Heart right ventricle (tissue), 16 donors: ENCODE results near the gene SLC6A9. TPM values are rescaled to one million over a fixed set of nuclear protein-coding genes. Genes with fewer than 3 reads are reported as not detected.

Experiments
- ATAC-seq, 8 donors: fragments of 200-7000 bp; cut with Tn5 transposase; one replicate each; pipeline ENCODE4 v1.9.1; 2020; ENCODE audit warnings: mild to moderate bottlenecking in 8 of 8, moderate library complexity in 8 of 8, moderate number of reproducible peaks in 1 of 8
- DNase-seq, 2 donors: peaks; one replicate each; pipeline ENCODE4 v3.0.0-alpha.2; 2020
- H3K27ac ChIP-seq, 10 donors: fragments of 200-600 bp; sonication (generic) in 2 of 10; one replicate each; pipeline versions ENCODE4 v1.5.0 to v1.8.0; 2020 to 2022; ENCODE audit warnings: mild to moderate bottlenecking in 3 of 10
- H3K27me3 ChIP-seq, 7 donors: fragments of 200-600 bp; one replicate each; pipeline ENCODE4 v1.8.0; 2021 to 2022; ENCODE audit warnings: mild to moderate bottlenecking in 2 of 7
- H3K36me3 ChIP-seq, 9 donors: fragments of 200-600 bp; sonication (generic) in 1 of 9; one replicate each; pipeline versions ENCODE4 v1.5.0 to v1.8.0; 2020 to 2022; ENCODE audit warnings: mild to moderate bottlenecking in 2 of 9
- H3K4me1 ChIP-seq, 9 donors: fragments of 200-600 bp; sonication (generic) in 1 of 9; one replicate each; pipeline versions ENCODE4 v1.5.0 to v1.8.0; 2020 to 2022; ENCODE audit warnings: mild to moderate bottlenecking in 4 of 9
- H3K4me3 ChIP-seq, 10 donors: fragments of 200-600 bp; sonication (generic) in 2 of 10; one replicate each; pipeline versions ENCODE4 v1.5.0 to v1.8.0; 2020 to 2022; ENCODE audit warnings: mild to moderate bottlenecking in 7 of 10, moderate library complexity in 2 of 10
- H3K9me3 ChIP-seq, 11 donors: fragments of 200-600 bp in 10 of 11; sonication (generic) in 2 of 11; one replicate each; pipeline versions ENCODE4 v1.5.0 to v1.8.0; 2013 to 2022; ENCODE audit warnings: mild to moderate bottlenecking in 2 of 11, control low read depth in 1 of 11, moderate library complexity in 1 of 11
- WGBS, 2 donors: extraction: QIAGEN DNeasy Blood & Tissue Kit; methylation state at CpG; one replicate each; pipeline ENCODE4 v1.1.7; 2013; ENCODE audit warnings: inconsistent platforms in 1 of 2; 5-methylcytosine and 5-hydroxymethylcytosine counted together
- intact Hi-C, 10 donors: fragments of 100-400 bp; cut with DNase I; formaldehyde crosslinking; loops; one replicate each; pipeline versions ENCODE4 v1.11.1 to v1.14.2; 2022
- polyA plus RNA-seq, 2 donors: library from polyadenylated mRNA; stranded (reverse); fragments of 200-250 nt; gene quantifications; one replicate each; pipeline ENCODE4 v1.2.3, GENCODE V29; 2013
- total RNA-seq, 10 donors: library from RNA; stranded (reverse); fragmentation: NEBNext Ultra II Directional in 3 of 10; extraction: Animal tissue kit (Norgen Biotek cat#: 25700) in 3 of 10; gene quantifications; one replicate each; pipeline versions ENCODE4 v1.2.1 to v1.2.4, GENCODE V29; 2021 to 2023
- TF ChIP-seq, protein P1 (sequence below), 9 donors: fragments of 200-600 bp; sonication (generic) in 2 of 9; IDR thresholded peaks; one replicate each; pipeline versions ENCODE4 v1.5.0 to v1.8.0; 2021 to 2022; ENCODE audit warnings: antibody characterized with exemption in 9 of 9, mild to moderate bottlenecking in 5 of 9, moderate library complexity in 1 of 9
- donor health status: Arrhythmogenic right ventricular cardiomyopathy.
- donor health status: ischemic (EF 13 %, LVEDD 7.1; RV severe dilation, severe dysfunction).
- donor health status: healthy with polysubstance abuse.
- donor health status: DM: no; HTN: yes; CAD: no.
- donor health status: DM: no; HTN: no; CAD: no.
- donor health status: ischemic (EF 25% LVEDD 6.9; RV normal size, moderate dysfunction).
- donor health status: ischemic (EF 25% LVEDD 5.7; RV mildly dilated, moderate dysfunction).
- donor health status: healthy.
- donor health status: DM: yes; HTN: yes; CAD: no.
- donor health status: Ischemic cardiomyopathy.
- donor health status: ischemic (EF 35%, LVEDD 5.7; RV mildly dilated, moderate dysfunction).
- donor health status: nonischemic (EF 11% LVEDD 7.7; RV severe dilation, severe dysfunction).
- donor health status: DM: yes; HTN: yes; CAD: no.
- donor health status: PGD.
- donor health status: ischemic (EF 29% LVEDD 5.4; RV normal size, mild dysfunction).
- donor health status: nonischemic (EF 23%, LVEDD 6.1; RV moderate dilation, normal function).

Gene SLC6A9
- total and polyA plus RNA-seq, 12 donors = 0.32 to 1.7 (median 0.96) TPM

DNA sequence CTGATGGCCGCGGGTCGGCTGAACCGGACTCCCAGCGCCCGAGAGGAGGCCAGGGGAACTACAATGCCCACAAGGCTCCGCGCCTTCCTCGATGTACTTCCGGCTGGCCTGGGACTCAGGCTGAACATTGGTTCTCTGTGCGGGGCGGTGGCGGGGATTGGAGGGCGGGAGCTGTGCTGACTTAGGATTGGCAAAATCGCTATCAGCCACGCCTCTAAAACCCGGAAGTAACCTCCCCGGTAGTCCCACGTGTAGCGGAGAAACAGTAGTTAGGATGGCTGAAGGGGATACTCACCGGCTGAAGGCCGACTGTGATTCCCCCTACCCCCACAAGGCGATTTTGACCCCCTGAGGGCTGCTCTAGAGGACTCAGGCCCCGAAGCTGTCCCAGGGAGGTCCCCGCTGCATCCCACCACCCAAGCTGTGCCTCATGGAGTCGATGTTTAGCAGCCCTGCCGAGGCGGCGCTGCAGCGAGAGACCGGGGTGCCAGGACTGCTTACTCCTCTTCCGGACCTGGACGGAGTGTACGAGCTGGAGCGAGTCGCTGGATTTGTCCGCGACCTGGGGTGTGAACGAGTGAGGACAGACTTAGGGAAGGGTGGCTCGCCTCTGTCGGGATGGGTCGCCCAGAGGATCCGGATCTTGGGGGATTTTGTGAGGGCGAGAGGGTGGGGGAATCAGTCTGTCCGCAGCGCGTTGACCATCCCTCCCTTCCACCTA is 61.4 kb downstream of the SLC6A9 start, which contains the start of gene DPH2:
Gene DPH2 (plus strand): TSS at position 265 of the 721 bp plus-strand sequence. CDS start 166 bp downstream, at position 431.
- TF ChIP-seq, protein P1, sequence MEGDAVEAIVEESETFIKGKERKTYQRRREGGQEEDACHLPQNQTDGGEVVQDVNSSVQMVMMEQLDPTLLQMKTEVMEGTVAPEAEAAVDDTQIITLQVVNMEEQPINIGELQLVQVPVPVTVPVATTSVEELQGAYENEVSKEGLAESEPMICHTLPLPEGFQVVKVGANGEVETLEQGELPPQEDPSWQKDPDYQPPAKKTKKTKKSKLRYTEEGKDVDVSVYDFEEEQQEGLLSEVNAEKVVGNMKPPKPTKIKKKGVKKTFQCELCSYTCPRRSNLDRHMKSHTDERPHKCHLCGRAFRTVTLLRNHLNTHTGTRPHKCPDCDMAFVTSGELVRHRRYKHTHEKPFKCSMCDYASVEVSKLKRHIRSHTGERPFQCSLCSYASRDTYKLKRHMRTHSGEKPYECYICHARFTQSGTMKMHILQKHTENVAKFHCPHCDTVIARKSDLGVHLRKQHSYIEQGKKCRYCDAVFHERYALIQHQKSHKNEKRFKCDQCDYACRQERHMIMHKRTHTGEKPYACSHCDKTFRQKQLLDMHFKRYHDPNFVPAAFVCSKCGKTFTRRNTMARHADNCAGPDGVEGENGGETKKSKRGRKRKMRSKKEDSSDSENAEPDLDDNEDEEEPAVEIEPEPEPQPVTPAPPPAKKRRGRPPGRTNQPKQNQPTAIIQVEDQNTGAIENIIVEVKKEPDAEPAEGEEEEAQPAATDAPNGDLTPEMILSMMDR (IDR thresholded peaks at IDR 0.05) = no peak
- Histone ChIP-seq H3K27me3 (no peaks in the 10 kb centered on the region), H3K4me3 (peak within 1 kb of the TSS; percentile 59 to 95 (median 91)), H3K9me3 (no peaks in the 10 kb centered on the region), H3K27ac (peak within 1 kb of the TSS in 8 of 10 donors; percentile 12 to 65 (median 47)), H3K4me1 (peaks cover 4 to 26% (median 18%) of the 10 kb centered on the region in 9 donors), H3K36me3 (peaks cover 0 to 51% (median 6%) of the 10 kb centered on the region in 9 donors)
- DNase-seq (peak; percentile 96 to 98), ATAC-seq (peak; percentile 88 to 95 (median 94))
- intact Hi-C loops = loop anchor here in 1 of 10 donors (2.0 kb wide), 1 partner anchor 23 kb away; the partner anchor contains the start of gene IPO13
- whole genome bisulfite sequencing, 2 donors = 1% methylated on average over 47 of the region's 47 CpGs

DNA sequence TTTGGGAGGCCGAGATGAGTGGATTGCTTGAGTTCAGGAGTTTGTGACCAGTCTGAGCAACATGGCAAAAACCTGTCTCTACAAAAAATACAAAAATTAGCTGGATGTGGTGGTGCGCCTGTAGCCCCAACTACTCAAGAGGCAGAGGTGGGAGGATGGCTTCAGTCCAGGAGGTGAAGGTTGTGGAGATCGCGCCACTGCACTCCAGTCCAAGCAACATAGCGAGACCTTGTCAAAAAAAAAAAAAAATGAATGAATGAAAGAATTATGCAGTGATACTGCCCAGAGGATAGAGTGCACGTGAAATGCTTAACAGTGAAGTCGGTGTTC is 61.9 kb downstream of the SLC6A9 start:
- TF ChIP-seq, protein P1 (IDR thresholded peaks at IDR 0.05) = peak in 1 of 9 donors; percentile 15
- Histone ChIP-seq H3K4me3 (peak overlapping the region in 8 of 10 donors; percentile 59 to 95 (median 93)), H3K36me3 (peaks cover 0 to 56% (median 8%) of the 10 kb centered on the region in 9 donors), H3K27me3 (no peaks in the 10 kb centered on the region), H3K4me1 (peaks cover 4 to 26% (median 18%) of the 10 kb centered on the region in 9 donors), H3K9me3 (no peaks in the 10 kb centered on the region), H3K27ac (no peak overlapping the region)
- intact Hi-C loops = loop anchor here in 1 of 10 donors (2.0 kb wide), 1 partner anchor 23 kb away; the partner anchor contains the start of gene IPO13
- ATAC-seq (no peak), DNase-seq (no peak)
- WGBS, 2 donors = 53 to 55% methylated on average over 7 of the region's 7 CpGs

DNA sequence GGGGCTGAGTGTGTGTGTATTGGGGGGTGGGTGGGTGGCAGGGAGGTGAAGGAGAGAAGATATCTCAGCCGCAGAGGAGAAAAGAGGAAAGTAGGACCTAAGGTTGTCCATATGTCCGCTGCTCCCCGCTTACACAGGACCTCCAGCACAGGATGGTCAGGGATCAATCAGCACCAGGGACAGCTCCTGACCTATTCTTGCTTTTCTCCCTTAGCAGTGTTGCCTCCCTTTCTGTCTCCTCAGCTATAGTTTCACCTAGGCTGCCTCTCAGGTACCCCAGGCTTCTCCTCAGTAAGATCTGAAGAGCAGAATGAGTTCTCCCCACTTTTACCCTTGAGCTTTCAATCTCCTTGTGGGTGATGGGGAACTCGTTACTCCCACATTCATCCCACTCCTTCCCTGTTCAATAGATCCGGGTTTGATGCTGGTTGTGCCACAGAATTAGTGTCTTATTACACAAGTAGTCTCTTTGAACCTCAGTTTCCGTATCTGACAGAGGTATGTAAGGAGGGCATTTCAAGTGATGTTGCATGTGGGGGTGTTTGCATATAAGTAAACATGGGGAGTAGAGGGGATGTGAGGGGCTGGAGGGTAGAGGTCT is 62.8 kb downstream of the SLC6A9 start:
- no peaks in the 10 kb centered on the region for H3K27me3 ChIP-seq
- DNase-seq = no peak
- no peak overlapping the region for H3K27ac ChIP-seq
- WGBS, 2 donors = 68 to 83% methylated on average over 6 of the region's 6 CpGs
- H3K4me3 ChIP-seq = no peak overlapping the region
- H3K4me1 ChIP-seq = peaks cover 4 to 18% (median 13%) of the 10 kb centered on the region in 9 donors
- TF ChIP-seq, protein P1 (IDR thresholded peaks at IDR 0.05) = no peak
- peaks cover 0 to 65% (median 14%) of the 10 kb centered on the region in 9 donors for H3K36me3 ChIP-seq
- no peak for ATAC-seq
- no peaks in the 10 kb centered on the region for H3K9me3 ChIP-seq
- intact Hi-C loops = loop anchor here in 1 of 10 donors (2.0 kb wide), 1 partner anchor 22 kb away; the partner anchor contains the start of gene IPO13

DNA sequence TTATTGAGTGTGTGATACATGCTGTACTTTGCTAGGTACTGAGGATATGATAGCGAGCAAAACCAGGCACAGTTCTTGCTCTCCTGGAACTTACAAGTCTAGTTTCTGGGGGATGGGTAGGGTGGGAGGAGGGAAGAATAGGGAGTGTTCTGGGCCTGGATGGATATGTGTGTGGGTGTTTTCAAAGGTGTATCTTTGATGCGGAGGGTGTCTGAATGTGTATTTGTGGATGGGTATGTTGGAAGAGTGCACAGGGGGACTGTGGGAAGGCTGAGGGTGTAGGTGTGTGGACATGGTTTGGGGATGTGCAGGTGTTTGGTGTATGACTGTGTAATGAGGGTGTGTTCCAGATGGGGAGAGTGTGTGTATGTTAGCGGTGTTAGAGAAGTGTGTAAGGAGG is 65.9 kb downstream of the SLC6A9 start:
- DNase-seq = no peak
- H3K4me1 ChIP-seq = peaks cover under 1 to 19% (median 3%) of the 10 kb centered on the region in 9 donors
- no peaks in the 10 kb centered on the region for H3K9me3 ChIP-seq
- peaks cover 0 to 71% (median 25%) of the 10 kb centered on the region in 9 donors for H3K36me3 ChIP-seq
- H3K4me3 ChIP-seq = no peak overlapping the region
- ATAC-seq = no peak
- 85 to 92% methylated on average over 3 of the region's 3 CpGs for WGBS, 2 donors
- TF ChIP-seq, protein P1 (IDR thresholded peaks at IDR 0.05) = no peak
- H3K27ac ChIP-seq = no peak overlapping the region
- H3K27me3 ChIP-seq = no peaks in the 10 kb centered on the region
- intact Hi-C loops = no loop called here
